HG03439 (cell line): ENCODE results near the gene FBXL20.
"Not testable (repeated sequence)": the region's sequence is repeated elsewhere in the genome, so short reads cannot be mapped to it uniquely, and the experiment has no call there.

Source experiments
- ATAC-seq: cut with Tn5 transposase; IDR thresholded peaks from one replicate; pipeline ENCODE4 v1.9.1; 2021; ENCODE audit warnings: mild to moderate bottlenecking, moderate library complexity; ENCODE audit not compliant: unreplicated experiment

The FBXL20 gene

GRCh38 chr17:39391448-39391847, 10.0 kb downstream of the FBXL20 start:
- ATAC-seq: no peak

DNA sequence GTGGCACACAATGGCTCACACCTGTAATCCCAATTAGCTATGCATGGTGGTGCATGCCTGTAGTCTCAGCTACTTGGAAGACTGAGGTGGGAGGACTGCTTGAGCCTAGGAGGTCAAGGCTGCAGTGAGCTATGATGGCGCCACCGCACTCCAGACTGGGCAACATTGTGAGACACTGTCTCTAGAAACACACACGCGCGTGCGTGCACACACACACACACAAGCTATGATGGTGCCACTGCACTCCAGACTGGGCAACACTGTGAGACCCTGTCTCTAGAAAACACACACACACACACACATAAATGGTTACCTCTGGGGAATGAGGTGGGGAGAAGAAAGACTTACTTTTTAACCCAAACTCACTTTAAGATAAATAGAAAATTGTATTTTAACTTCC, 16.4 kb downstream of the FBXL20 start:
- no peak for ATAC-seq

DNA sequence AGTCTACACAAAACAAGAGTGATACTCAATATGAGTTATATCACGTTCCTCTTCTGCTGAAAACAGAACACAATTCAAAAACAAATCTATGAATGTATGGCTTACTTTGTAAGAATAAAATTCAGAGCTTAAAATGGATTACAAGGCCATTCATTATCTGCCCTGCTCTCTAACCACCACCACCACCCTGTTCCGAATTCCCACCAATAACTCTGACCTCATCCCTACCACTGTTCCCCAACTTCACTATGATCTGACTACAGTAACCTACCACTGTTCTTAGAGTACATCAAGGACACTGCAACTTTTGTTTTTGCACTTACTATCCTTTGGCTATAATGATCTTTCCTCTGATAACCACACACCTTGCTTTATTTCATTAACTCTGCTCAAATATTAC, 21.3 kb downstream of the FBXL20 start:
- ATAC-seq: no peak

- ATAC-seq: no peak
Observed at GRCh38 chr17:39376434-39376833, 25.0 kb downstream of the FBXL20 start.

GRCh38 chr17:39367805-39368204, 33.6 kb downstream of the FBXL20 start:
- not testable (repeated sequence) for ATAC-seq

DNA sequence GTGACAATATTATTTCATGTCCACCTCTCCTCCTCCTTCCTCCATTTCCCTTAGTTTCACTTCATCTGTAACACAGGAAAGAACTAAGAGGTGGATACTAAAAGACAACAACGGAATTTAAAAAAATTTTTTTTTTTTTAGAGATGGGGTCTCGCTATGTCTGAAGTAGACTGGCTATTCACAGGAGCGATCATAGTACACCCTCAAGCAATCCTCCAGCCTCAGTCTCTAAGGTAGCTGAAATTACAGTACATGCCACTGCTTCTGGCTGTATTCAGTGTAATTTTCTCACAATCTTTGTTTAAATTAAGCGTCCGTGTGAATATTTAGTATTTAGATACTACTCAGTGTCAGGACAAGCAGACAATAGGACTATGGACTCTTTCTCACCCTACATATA, 35.6 kb downstream of the FBXL20 start:
- no peak for ATAC-seq

DNA sequence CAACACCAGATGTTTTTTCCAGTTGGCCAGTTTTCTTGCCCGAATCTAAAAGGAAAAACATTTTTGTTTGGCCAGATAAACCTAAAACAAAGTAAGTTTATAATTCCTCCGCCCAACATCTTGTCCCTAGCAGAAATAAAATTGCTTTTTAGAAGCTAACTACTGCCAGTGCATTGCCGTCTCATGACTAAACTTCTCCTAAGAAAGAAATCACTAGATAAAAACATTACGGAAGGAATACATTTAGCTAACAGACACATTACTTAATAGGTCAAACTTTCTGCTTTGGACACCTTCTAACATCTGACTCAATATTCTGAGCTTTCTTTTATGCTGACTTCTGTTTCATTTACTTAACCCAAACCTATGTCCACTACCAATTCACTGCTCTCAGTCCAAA, 36.2 kb downstream of the FBXL20 start:
- ATAC-seq: no peak

GRCh38 chr17:39364236-39365025, 37.0 kb downstream of the FBXL20 start:
- ATAC-seq: no peak

DNA sequence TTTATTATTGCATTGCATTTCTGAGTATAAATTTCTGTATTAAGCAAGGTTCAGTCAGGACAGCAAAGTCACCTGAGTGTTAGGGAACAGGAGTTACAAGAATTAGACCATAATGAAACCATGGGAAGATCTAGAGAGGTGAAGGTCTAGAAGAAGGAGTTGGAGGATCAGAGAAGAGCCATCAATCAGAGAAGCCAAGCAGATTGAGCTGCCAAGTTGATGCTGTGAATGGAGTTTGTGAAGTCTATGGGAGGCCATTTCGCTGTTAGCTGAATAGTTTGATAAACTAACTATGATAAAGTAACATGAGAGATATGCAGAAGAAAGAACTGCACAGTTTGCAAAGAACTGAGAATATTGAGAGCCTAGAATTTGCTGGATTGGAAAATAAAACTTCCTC, 40.4 kb downstream of the FBXL20 start:
- no peak for ATAC-seq

DNA sequence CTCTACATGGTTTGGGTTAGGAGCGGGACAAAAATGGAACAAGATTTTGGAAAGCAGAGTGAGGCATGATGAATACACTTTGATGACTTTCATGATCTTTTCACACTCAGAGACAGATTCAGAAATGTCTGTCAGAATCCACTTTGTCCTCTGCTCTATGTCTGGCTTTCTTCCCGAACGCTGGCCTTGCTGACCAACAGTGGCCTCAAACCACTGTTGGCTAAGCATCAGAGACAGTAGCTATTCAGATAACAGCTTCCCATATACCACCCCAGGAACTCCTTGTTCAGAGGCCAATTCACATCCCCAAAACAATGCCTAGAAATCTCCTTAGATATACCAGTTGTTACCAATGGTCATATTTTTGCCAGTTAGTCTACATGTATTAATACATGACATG, 40.9 kb downstream of the FBXL20 start:
- no peak for ATAC-seq

DNA sequence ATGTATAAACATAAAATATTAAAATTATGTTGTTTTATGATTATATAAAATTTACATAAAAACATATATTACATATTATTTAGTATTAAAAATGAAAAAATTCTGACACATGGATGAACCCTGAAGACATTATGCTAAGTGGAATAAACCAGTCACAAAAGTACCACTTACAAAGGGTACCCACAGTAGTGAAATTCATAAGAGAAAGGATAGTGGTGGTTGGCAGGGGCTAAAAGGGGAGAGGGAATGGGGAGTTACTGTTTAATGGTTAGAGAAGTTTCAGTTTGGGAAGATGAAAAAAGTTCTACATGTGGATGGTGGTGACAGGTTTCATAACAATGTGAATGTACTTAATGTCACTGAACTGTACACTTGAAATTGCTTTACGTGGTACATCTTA, 41.4 kb downstream of the FBXL20 start:
- ATAC-seq: no peak

DNA sequence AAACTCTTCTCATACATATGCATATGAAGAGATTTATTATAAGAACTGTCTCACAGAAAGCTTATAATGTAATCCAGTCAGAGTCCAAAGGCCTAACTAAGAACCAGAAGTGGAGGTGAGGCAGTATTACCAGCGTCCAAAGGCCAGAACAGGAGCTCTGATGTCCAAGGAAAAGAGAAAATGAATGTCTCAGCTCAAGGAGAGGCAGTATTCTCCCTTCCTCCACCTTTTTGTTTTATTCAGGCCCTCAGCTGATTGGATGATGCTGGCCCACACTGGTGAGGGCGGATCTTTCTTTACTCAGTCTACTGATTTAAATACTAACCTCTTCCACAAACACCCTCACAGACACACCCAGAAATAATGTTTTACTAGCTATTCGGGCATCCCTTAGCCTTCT, 43.4 kb downstream of the FBXL20 start:
- ATAC-seq: no peak

- no peak for ATAC-seq
Observed at GRCh38 chr17:39357488-39357887, 43.9 kb downstream of the FBXL20 start.

DNA sequence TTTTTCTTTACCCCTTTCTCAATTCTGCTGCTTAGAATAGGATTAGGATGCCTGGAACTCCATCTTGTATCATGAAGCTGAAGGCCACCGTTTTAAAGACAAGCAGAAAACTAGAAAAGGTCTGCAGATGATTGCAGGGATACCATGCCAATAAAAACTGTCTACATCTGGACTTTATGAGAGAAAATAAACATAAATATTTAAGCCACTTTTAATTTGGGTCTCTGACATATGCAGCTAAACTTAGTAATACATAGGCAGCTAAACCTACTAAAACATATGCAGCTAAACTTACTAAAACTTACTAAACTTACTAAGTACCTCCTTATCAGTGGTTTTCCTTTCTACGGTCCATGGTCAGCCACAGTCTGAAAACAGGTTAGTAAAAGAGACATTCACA, 48.4 kb downstream of the FBXL20 start:
- ATAC-seq: no peak

DNA sequence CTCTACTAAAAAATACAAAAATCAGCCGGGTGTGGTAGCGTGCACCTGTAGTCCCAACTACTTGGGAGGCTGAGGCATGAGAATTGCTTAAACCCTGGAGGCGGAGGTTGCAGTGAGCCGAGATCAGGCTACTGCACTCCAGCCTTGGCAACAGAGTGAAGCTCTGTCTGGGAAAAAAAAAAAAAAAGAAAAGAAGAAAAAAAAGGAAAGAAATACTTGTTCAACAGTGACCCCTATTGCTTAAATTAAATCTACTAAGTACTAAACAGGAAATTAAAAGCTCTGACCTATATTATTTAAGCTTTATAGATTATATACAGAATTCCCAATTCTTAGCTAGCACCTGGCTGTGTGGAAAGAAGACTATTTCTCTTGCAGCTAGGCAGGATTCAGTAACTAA, 48.9 kb downstream of the FBXL20 start:
- ATAC-seq: no peak

DNA sequence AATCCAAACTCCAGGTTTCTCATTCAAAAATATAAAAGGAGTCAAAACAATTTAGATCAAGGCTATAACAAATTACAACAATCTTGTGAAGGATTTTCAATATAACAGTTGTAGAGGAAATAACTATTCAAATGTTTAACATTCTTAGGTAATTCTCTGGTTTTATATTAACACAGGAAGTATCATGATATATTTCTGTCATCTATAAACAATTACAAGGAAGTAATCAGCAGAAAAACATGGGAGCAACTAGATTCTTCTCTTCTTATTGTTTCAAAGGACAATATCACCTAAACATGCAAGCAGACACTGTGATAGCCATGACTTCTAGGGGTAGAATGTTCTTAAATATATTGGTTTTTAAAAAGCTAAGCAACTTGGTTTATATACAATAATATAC, 49.9 kb downstream of the FBXL20 start:
- ATAC-seq: no peak

DNA sequence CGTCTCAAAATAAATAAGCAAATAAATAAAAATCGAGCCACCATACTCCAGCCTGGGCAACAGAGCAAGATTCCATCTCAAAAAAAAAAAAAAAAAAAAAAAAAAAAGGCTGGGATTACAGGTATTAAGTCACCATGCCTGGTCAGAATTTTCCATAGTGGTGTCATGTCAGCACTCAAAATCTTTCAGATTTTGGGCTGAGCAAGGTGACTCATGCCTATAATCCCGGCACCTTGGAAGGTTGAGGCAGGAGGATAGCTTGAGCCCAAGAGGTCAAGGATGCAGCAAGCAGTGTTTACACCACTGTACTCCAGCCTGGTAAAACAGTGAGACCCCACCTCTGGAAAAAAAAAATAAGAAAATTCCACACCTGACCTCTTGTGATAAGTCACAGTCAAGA, 52.2 kb downstream of the FBXL20 start:
- ATAC-seq: no peak

DNA sequence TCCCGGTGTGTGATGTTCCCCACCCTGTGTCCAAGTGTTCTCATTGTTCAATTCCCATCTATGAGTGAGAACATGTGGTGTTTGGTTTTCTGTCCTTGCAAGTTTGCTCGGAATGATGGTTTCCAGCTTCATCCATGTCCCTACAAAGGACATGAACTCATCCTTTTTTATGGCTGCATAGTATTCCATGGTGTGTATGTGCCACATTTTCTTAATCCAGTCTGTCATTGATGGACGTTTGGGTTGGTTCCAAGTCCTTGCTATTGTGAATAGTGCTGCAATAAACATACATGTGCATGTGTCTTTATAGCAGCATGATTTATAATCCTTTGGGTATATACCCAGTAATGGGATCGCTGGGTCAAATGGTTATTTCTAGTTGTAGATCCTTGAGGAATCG, 54.6 kb downstream of the FBXL20 start:
- ATAC-seq: not testable (repeated sequence)

DNA sequence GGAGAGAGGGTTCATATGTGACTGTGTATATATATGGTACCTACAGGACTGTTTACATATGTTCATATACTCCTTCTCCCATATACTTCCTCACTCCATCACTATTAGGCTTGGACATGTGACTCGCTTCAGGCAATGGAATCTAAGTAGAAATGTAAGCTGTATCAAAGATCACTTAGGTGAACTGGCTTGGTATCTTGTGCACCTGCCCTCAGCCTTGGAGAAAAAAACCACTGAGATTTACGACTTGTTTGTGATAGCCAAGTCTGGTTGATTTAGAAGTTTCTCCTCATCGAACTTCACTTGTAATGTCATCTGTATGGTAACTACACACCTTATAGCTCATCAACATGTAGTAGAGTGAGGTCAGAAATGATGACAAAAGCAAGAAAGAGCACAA, 59.9 kb downstream of the FBXL20 start:
- no peak for ATAC-seq

GRCh38 chr17:39340731-39341130, 60.7 kb downstream of the FBXL20 start:
- no peak for ATAC-seq

DNA sequence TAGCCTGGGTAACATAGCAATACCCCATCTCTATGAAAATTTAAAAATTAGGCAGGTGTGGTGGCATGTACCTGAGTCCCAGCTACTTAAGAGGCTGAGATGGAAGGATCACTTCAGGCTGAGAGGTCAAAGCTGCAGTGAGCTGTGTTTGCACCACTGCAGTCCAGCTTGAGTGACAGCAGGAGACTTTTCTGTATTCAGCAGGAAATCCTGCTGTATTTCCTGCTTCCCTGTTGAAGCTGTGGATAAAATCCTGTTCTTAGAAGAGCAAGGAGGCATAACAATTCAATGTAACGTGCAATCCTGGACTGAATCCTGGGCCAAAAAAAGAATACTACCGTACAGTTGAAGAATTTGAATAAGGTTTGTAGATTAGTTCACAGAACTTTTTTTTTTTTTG, 62.2 kb downstream of the FBXL20 start:
- ATAC-seq: no peak

DNA sequence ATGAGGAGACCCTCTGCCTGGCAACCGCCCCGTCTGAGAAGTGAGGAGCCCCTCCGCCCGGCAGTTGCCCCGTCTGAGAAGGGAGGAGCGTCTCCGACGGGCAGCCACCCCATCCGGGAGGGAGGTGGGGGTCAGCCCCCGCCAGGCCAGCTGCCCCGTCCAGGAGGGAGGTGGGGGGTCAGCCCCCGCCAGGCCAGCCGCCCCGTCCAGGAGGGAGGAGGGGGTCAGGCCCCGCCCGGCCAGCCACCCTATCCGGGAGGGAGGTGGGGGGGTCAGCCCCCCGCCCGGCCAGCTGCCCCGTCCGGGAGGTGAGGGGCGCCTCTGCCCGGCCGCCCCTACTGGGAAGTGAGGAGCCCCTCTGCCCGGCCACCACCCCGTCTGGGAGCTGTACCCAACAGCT, 63.8 kb downstream of the FBXL20 start:
- ATAC-seq: not testable (repeated sequence)

GRCh38 chr17:39335704-39336223, 65.7 kb downstream of the FBXL20 start:
- no peak for ATAC-seq
